HEK293T (cell line): ENCODE results near the gene COLEC11.

Source experiments
- CTCF ChIA-PET: fragments of 350-600 bp; formaldehyde crosslinking; extraction: SDS; loops from one replicate; lab custom pipeline; 2021; ENCODE audit warnings: antibody characterized with exemption, inconsistent platforms; lab: Yijun Ruan, JAX
- POLR2A ChIA-PET: fragments of 350-600 bp; formaldehyde crosslinking; extraction: SDS; loops from one replicate; lab custom pipeline; 2020; ENCODE audit warnings: antibody characterized with exemption, inconsistent platforms; lab: Yijun Ruan, JAX
- DNase-seq: peaks from one replicate; pipeline ENCODE4 v3.0.0; 2012; ENCODE audit warnings: mixed read lengths; ENCODE audit errors: extremely low spot score
- ARNT ChIP-seq: fragments of 450-650 bp; IDR thresholded peaks from 2 replicates; pipeline ENCODE4 v1.6.1; 2017; ENCODE audit warnings: mild to moderate bottlenecking
- BHLHE40 ChIP-seq: fragments of 450-650 bp; IDR thresholded peaks from 2 replicates; pipeline ENCODE4 v1.6.1; 2016; ENCODE audit warnings: mild to moderate bottlenecking, moderate library complexity, borderline replicate concordance
- CTBP1 ChIP-seq: fragments of 450-650 bp; IDR thresholded peaks from 2 replicates; pipeline ENCODE4 v1.6.1; 2016; ENCODE audit warnings: borderline replicate concordance
- ELF4 ChIP-seq: fragments of 450-650 bp; IDR thresholded peaks from 2 replicates; pipeline ENCODE4 v1.6.1; 2017; ENCODE audit warnings: antibody characterized with exemption
- FOXA1 ChIP-seq: fragments of 450-650 bp; IDR thresholded peaks from 2 replicates; pipeline ENCODE4 v1.6.1; 2016; ENCODE audit warnings: mild to moderate bottlenecking
- FOXK2 ChIP-seq: fragments of 450-650 bp; IDR thresholded peaks from 2 replicates; pipeline ENCODE4 v1.6.1; 2016; ENCODE audit warnings: mild to moderate bottlenecking
- FOXM1 ChIP-seq: fragments of 450-650 bp; IDR thresholded peaks from 2 replicates; pipeline ENCODE4 v1.6.1; 2017; ENCODE audit warnings: mild to moderate bottlenecking, borderline replicate concordance
- HDGF ChIP-seq: fragments of 450-650 bp; IDR thresholded peaks from 2 replicates; pipeline ENCODE4 v1.6.1; 2017; ENCODE audit warnings: antibody characterized with exemption, borderline replicate concordance
- L3MBTL2 ChIP-seq: fragments of 450-650 bp; conservative IDR thresholded peaks from 2 replicates; pipeline ENCODE4 v1.6.1; 2016; ENCODE audit warnings: mild to moderate bottlenecking
- LEF1 ChIP-seq: fragments of 450-650 bp; IDR thresholded peaks from 2 replicates; pipeline ENCODE4 v1.6.1; 2017; ENCODE audit warnings: mild to moderate bottlenecking, borderline replicate concordance
- NFRKB ChIP-seq: fragments of 450-650 bp; IDR thresholded peaks from 2 replicates; pipeline ENCODE4 v1.6.1; 2016; ENCODE audit warnings: mild to moderate bottlenecking, moderate library complexity
- PKNOX1 ChIP-seq: fragments of 450-650 bp; IDR thresholded peaks from 2 replicates; pipeline ENCODE4 v1.6.1; 2016
- SP1 ChIP-seq: fragments of 450-650 bp; IDR thresholded peaks from 2 replicates; pipeline ENCODE4 v1.6.1; 2017
- SUZ12 ChIP-seq: fragments of 450-650 bp; IDR thresholded peaks from 2 replicates; pipeline ENCODE4 v1.6.1; 2016; ENCODE audit warnings: mild to moderate bottlenecking
- TARDBP ChIP-seq: fragments of 450-650 bp; IDR thresholded peaks from 2 replicates; pipeline ENCODE4 v1.6.1; 2016
- ZNF384 ChIP-seq: fragments of 450-650 bp; IDR thresholded peaks from 2 replicates; pipeline ENCODE4 v1.6.1; 2016

Gene COLEC11

DNA sequence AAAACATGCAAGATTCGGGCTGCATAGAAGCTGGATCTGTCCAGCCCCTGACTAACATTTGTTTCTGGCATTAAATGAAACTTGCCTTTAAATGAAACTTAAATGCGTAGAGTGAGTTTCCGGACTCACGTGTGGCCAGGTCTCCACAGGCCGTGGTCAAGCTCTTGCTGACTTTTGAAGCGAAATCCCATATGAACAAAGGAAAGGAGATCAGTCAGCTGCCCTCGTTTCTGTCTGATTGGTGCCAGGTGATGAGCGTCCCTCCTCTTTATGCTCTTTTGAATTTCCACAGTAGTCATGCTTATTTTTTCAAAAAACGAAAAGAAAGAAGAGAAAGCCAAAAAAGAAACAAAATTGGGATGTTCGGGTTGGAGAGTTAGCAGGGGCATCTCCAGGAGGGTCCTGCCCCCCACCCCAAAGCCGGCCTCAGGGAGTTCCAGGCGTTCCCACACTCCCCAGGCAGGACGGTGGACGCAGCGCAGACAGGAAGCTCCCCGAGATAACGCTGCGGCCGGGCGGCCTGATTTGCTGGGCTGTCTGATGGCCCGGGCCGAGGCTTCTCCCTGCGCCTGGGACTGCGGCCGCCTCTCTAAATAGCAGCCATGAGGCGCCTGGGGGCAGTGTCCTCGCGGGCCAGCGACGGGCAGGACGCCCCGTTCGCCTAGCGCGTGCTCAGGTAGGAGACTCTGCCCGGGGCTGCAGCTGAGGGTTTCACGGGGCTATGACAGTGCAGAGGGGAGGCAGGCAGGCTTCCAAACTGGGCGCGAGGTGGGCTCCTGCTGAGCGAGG lies at the start of gene COLEC11:
Gene COLEC11 (plus strand): TSS at position 620 of the 789 bp plus-strand sequence. CDS start 9,229 bp downstream, outside the sequence.
- ChIA-PET CTCF (no interaction called here), POLR2A (interaction anchor here (0.7 kb wide), 1 partner anchor 14 kb away, joined by 3 read pairs; no protein-coding TSS in a partner anchor)
- DNase-seq: no peak
- TF ChIP-seq NFRKB (no peak), FOXA1 (no peak), HDGF (no peak), SP1 (no peak), PKNOX1 (no peak), SUZ12 (no peak), ELF4 (no peak), LEF1 (no peak), TARDBP (no peak), BHLHE40 (no peak), CTBP1 (no peak), FOXK2 (no peak), ARNT (no peak), L3MBTL2 (no peak), ZNF384 (no peak), FOXM1 (no peak)

DNA sequence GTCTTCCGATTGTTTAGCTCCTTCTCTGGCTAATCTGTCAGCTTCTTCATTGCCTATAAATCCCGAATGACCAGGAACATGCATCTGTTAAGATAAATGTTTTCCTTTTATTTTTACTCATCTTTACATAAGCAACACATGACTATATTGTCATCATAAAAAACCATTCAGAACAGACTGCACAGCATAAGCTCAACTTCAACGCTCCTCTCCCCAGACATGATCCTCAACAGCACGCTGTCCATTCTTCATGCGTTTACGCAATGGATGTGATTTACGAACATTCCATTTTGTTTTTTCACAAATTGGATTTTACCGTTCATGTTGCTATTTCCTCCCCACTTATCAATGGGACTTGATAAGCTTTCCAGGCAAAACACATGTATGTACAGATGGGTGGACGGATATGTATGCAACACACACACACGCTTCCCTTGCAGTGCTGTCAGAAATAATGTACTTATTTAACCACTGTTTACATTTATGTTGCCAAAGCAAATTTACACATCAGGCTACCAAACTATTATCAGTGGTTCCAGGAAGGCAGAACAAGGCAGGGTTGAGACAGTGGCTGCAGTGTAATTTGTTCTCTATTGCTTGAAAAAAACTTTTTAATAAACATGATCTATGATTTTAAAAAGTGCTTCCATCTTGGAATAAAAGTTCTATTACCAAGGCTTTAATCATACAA lies 49.0 kb upstream of the COLEC11 start:
- no peak for DNase-seq
- POLR2A ChIA-PET: interaction anchor here (1.1 kb wide), 1 partner anchor 12 kb away, joined by 4 read pairs; the partner anchor contains the start of gene RNASEH1
- CTCF ChIA-PET: no interaction called here

DNA sequence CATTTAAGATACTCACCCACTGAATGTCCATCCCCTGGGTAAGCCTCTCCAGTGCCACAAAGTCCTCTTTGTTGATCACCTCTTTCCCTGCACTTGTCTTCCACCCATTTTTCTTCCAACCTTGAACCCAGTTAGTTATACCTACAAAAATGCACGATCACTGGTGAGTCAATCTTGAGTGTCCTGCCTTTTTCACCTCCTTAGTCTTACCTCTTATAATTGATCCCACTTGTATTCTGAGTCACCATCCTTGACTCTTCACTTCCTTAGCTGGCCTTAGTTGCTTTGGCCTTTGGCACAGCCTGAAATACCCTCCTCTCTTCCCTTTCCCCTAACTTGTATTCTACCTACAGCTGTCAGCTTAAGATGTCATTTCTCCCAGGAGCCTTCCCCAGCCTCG lies 47.0 kb upstream of the COLEC11 start:
- POLR2A ChIA-PET: interaction anchor here (0.6 kb wide), 1 partner anchor 10 kb away, joined by 4 read pairs; the partner anchor contains the start of gene RNASEH1
- no peak for DNase-seq
- TF ChIP-seq HDGF: no peak
- no peak for TF ChIP-seq CTBP1
- TF ChIP-seq ELF4: no peak
- TF ChIP-seq FOXK2: no peak
- no peak for TF ChIP-seq ZNF384
- TF ChIP-seq ARNT: no peak
- TF ChIP-seq L3MBTL2: no peak
- TF ChIP-seq SUZ12: no peak
- TF ChIP-seq NFRKB: no peak
- TF ChIP-seq LEF1: no peak
- TF ChIP-seq FOXA1: no peak
- TF ChIP-seq FOXM1: no peak
- TF ChIP-seq SP1: no peak
- no peak for TF ChIP-seq TARDBP
- no peak for TF ChIP-seq PKNOX1
- CTCF ChIA-PET: no interaction called here

More for the DNA sequence above, 49.0 kb upstream of the COLEC11 start:
- TF ChIP-seq FOXK2 (no peak), ELF4 (no peak), L3MBTL2 (no peak), FOXM1 (no peak), PKNOX1 (no peak), SUZ12 (no peak)

- ChIA-PET CTCF (interaction anchor here (0.7 kb wide), 1 partner anchor 29 kb away, joined by 3 read pairs; no protein-coding TSS in a partner anchor), POLR2A (no interaction called here)
- DNase-seq: no peak
- TF ChIP-seq CTBP1 (no peak), SP1 (no peak), ELF4 (no peak), ZNF384 (no peak), FOXK2 (no peak), L3MBTL2 (no peak), HDGF (no peak)
These were observed 41.0 kb upstream of the COLEC11 start for GRCh38 chr2:3553946-3554345.

DNA sequence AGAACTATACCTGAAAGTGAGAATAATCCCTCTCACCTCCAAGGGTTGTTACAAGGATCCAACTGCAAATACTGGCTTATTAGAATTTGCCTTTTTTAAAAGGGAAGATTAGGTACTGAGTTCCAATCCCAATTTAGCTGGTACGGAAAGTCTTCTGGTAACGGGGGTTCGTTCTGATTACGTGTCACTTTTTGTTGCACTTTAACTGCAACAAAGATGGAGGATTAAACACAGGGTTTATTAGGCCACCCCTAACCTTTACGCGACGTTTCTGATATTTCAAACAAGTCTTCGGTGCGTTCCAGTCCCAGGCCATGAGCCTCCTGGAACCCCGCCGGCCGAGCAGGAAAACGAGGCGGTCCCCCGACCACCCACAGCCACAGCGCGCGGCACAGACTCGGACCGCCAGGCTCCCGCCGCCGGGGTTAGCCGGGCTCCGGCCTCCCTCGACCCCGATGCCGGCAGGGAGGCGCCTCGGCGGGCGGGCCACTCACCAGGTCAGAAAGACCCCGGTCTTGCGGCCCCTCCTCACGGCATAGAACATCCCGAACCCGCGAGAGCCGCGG lies 37.2 kb upstream of the COLEC11 start:
- DNase-seq: peak; percentile 40
- ChIA-PET CTCF (no interaction called here), POLR2A (interaction anchor here (0.6 to 2.1 kb wide), 18 partner anchors 8 to 234 kb away, joined by 3 to 14 read pairs (median 4); partner anchors contain the start of genes ADI1 and RPS7)
- TF ChIP-seq HDGF: no peak
- no peak for TF ChIP-seq FOXK2
- TF ChIP-seq ZNF384: no peak
- no peak for TF ChIP-seq ELF4
